Dermis lymphatic vessel endothelial cell (primary cell): ENCODE data around the gene UNC13C. TPM values are rescaled to one million over a fixed set of nuclear protein-coding genes. Genes with fewer than 3 reads are reported as not detected.

Experiments used
- total RNA-seq: library from RNA; depleted of rRNA; stranded (reverse); fragments of >200 nt; gene quantifications from 2 replicates; pipeline ENCODE4 v1.2.1, GENCODE V29; 2014

The UNC13C gene
- total RNA-seq = not detected in 2 replicates

GRCh38 chr15:53978253-53978906 is at the start of gene UNC13C:
Gene UNC13C, plus strand, starts transcription at chr15:53978441. Its CDS starts 34,463 bp downstream, at chr15:54012904.

Other genes with a start within 250 kb of the UNC13C start
- gene WDR72, start 218.8 kb upstream of the UNC13C start, total RNA-seq = not detected in 2 replicates